ENCODE data around the gene ACOXL. TPM values are rescaled to one million over a fixed set of nuclear protein-coding genes. Genes with fewer than 3 reads are reported as not detected.

ACOXL gene
- total RNA-seq, 6 experiments from 2014 or later: not detected

GRCh38 chr2:110783196-110783873 is 51.0 kb downstream of the ACOXL start:
- Histone ChIP-seq H3K36me3 (no peaks in the 10 kb centered on the region), H3K27me3 (no peaks in the 10 kb centered on the region), H3K4me1 (no peaks in the 10 kb centered on the region), H3K9me3 (no peaks in the 10 kb centered on the region), H3K4me3 (no peak overlapping the region), H3K27ac (no peak overlapping the region)
- no peak for TF ChIP-seq CTCF (IDR thresholded peaks at IDR 0.05)
- no peak for TF ChIP-seq POLR2A (IDR thresholded peaks at IDR 0.05)
- WGBS (ENCODE audit: insufficient coverage, low coverage, low lambda C conversion rate, missing lambda C conversion rate): 43% methylated on average over 3 of the region's 3 CpGs
- no peak for DNase-seq
- intact Hi-C loops (cut with DNase I): no loop called here
- no peak for ATAC-seq

DNA sequence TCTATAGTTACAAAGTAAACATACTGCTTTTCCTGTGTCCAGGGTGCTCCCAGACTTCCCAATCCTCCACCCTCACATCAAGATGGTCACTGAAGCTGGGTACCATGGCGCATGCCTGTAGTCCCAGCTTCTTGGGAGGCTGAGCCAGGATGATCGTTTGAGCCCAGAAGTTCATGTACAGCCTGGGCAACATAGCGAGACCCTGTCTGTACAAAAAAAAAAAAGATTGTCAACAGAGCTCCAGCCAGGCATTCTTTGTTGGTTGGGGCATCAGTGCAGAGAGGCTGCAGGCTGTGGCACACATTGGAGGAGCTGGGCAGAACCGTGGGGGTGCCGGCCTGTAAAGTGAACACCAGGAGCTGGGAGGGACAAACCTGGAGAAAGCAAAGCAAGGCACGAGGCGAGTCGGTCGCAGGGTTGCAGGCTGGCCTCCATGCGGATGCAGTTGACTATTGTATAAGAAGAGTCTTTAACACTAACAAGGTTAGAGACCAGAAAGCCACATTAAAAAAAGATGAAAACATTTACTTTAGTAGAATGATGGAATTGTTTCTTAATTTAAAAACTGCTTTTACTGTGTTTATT is 51.8 kb downstream of the ACOXL start:
- TF ChIP-seq CTCF (IDR thresholded peaks at IDR 0.05): no peak
- no peak for TF ChIP-seq POLR2A (IDR thresholded peaks at IDR 0.05)
- DNase-seq (no peak), ATAC-seq (no peak)
- Histone ChIP-seq H3K27me3 (no peaks in the 10 kb centered on the region), H3K9me3 (no peaks in the 10 kb centered on the region), H3K4me3 (no peak overlapping the region), H3K27ac (no peak overlapping the region), H3K4me1 (no peaks in the 10 kb centered on the region), H3K36me3 (no peaks in the 10 kb centered on the region)
- intact Hi-C loops (cut with DNase I): no loop called here
- WGBS (ENCODE audit: insufficient coverage, low coverage, low lambda C conversion rate, missing lambda C conversion rate): 76% methylated on average over 4 of the region's 10 CpGs

GRCh38 chr2:110785439-110785838 is 53.1 kb downstream of the ACOXL start:
- intact Hi-C loops (cut with DNase I): no loop called here
- Histone ChIP-seq H3K9me3 (no peaks in the 10 kb centered on the region), H3K36me3 (no peaks in the 10 kb centered on the region), H3K4me1 (no peaks in the 10 kb centered on the region), H3K27ac (no peak overlapping the region), H3K4me3 (no peak overlapping the region), H3K27me3 (no peaks in the 10 kb centered on the region)
- TF ChIP-seq POLR2A (IDR thresholded peaks at IDR 0.05) (no peak), CTCF (IDR thresholded peaks at IDR 0.05) (no peak)
- ATAC-seq (no peak), DNase-seq (no peak)
- WGBS (ENCODE audit: insufficient coverage, low coverage, low lambda C conversion rate, missing lambda C conversion rate): 82% methylated on average over 2 of the region's 2 CpGs

DNA sequence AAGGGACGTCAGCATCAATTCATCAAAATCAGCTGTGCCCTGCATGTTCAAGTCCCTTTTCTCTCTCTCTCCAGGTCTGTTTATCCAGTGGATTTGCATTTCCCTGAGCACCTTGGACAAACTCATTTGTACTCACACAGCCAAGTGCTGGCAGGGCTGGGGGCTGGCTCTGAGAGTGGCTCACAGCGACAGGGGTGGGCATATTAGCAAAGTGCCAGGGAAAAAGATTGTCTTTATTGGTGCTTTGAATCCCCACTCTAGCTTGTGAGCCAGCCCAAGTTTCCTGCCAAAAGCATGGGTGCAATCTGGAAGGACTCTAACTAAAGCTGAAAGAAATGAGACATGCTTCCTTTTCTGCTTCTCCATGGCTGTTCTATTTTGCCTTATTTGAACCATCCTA is 56.6 kb downstream of the ACOXL start:
- DNase-seq: no peak
- H3K27ac ChIP-seq: no peak overlapping the region
- intact Hi-C loops (cut with DNase I): no loop called here
- WGBS (ENCODE audit: insufficient coverage, low coverage, low lambda C conversion rate, missing lambda C conversion rate): 50% methylated on average over 2 of the region's 2 CpGs
- ATAC-seq: no peak
- no peaks in the 10 kb centered on the region for H3K4me1 ChIP-seq
- no peaks in the 10 kb centered on the region for H3K36me3 ChIP-seq
- no peak overlapping the region for H3K4me3 ChIP-seq
- no peaks in the 10 kb centered on the region for H3K9me3 ChIP-seq
- TF ChIP-seq CTCF (IDR thresholded peaks at IDR 0.05): no peak
- no peak for TF ChIP-seq POLR2A (IDR thresholded peaks at IDR 0.05)
- H3K27me3 ChIP-seq: no peaks in the 10 kb centered on the region

All from right lobe of liver (tissue), 6 donors.